Measurements from ENCODE around the gene PPARD.

GRCh38 chr6:35411066-35411465, 68.7 kb downstream of the PPARD start:
- TF ChIP-seq CTCF (IDR thresholded peaks at IDR 0.05) (no peak), EZH2 (IDR thresholded peaks at IDR 0.05) (no peak)
